CD14-positive monocyte (primary cell): ENCODE measurements around the gene KPNA3. TPM values are rescaled to one million over a fixed set of nuclear protein-coding genes. Genes with fewer than 3 reads are reported as not detected.

Experiments
- DNase-seq, 3 donors: peaks; one replicate each; pipeline ENCODE4 v3.0.0-alpha.2; 2011 to 2022
- H2AFZ ChIP-seq: 2 replicates; pipeline ENCODE4 v1.6.0; 2012; ENCODE audit warnings: mild to moderate bottlenecking, low read depth, low read length, inconsistent platforms; ENCODE audit not compliant: insufficient read depth, poor library complexity, severe bottlenecking
- H3K27ac ChIP-seq, 2 donors: 1 replicate in 1 of 2; 2 replicates in 1 of 2; pipeline ENCODE4 v1.5.1; 2012 to 2013; ENCODE audit warnings: low read length in 2 of 2, control low read depth in 1 of 2, inconsistent platforms in 1 of 2, low read depth in 1 of 2, mild to moderate bottlenecking in 1 of 2
- H3K27me3 ChIP-seq, 2 donors: one replicate each; pipeline versions ENCODE4 v1.6.0 to v1.6.1; 2011 to 2013; ENCODE audit warnings: low read length in 2 of 2; ENCODE audit not compliant: control insufficient read depth in 2 of 2, insufficient read depth in 2 of 2
- H3K36me3 ChIP-seq, 2 donors: replicated peaks in 1 of 2; 1 replicate in 1 of 2; 2 replicates in 1 of 2; pipeline versions ENCODE4 v1.5.1 to v1.6.1; 2012 to 2013; ENCODE audit warnings: low read length in 2 of 2, control low read depth in 1 of 2, inconsistent platforms in 1 of 2, mild to moderate bottlenecking in 1 of 2; ENCODE audit not compliant: insufficient read depth in 2 of 2, control insufficient read depth in 1 of 2
- H3K4me1 ChIP-seq, 2 donors: 1 replicate in 1 of 2; 2 replicates in 1 of 2; pipeline versions ENCODE4 v1.5.1 to v1.6.1; 2012 to 2013; ENCODE audit warnings: low read length in 2 of 2, control low read depth in 1 of 2, inconsistent platforms in 1 of 2, mild to moderate bottlenecking in 1 of 2, moderate library complexity in 1 of 2; ENCODE audit not compliant: insufficient read depth in 2 of 2, control insufficient read depth in 1 of 2
- H3K4me2 ChIP-seq: replicated peaks from 2 replicates; pipeline ENCODE3; 2012; ENCODE audit warnings: low read length, moderate library complexity, mild to moderate bottlenecking; ENCODE audit not compliant: poor library complexity, severe bottlenecking; ENCODE audit errors: extremely low read depth
- H3K4me3 ChIP-seq, 3 experiments: fragments of 200-600 bp in 1 of 3; sonication (generic) in 1 of 3; replicated peaks in 1 of 3; 1 replicate in 2 of 3; 2 replicates in 1 of 3; pipeline ENCODE4 v1.5.1; 2011 to 2013; ENCODE audit warnings: low read length in 3 of 3, mild to moderate bottlenecking in 3 of 3, control low read depth in 2 of 3, low read depth in 2 of 3, inconsistent platforms in 1 of 3, moderate library complexity in 1 of 3
- H3K79me2 ChIP-seq: 2 replicates; pipeline ENCODE4 v1.6.0; 2012; ENCODE audit warnings: mild to moderate bottlenecking, control low read depth, inconsistent platforms, low read length, moderate library complexity; ENCODE audit not compliant: insufficient read depth
- H3K9ac ChIP-seq: 2 replicates; pipeline ENCODE4 v1.6.0; 2017; ENCODE audit warnings: low read length, mild to moderate bottlenecking; ENCODE audit not compliant: insufficient read depth, poor library complexity, severe bottlenecking
- H3K9me3 ChIP-seq, 2 donors: replicated peaks in 1 of 2; 1 replicate in 1 of 2; 2 replicates in 1 of 2; pipeline versions ENCODE4 v1.5.1 to v1.6.1; 2012 to 2013; ENCODE audit warnings: low read length in 2 of 2, control low read depth in 1 of 2; ENCODE audit not compliant: control insufficient read depth in 1 of 2, insufficient read depth in 1 of 2
- H4K20me1 ChIP-seq: 2 replicates; pipeline ENCODE4 v1.6.0; 2012; ENCODE audit warnings: mild to moderate bottlenecking, low read length, control low read depth, moderate library complexity; ENCODE audit not compliant: insufficient read depth
- H3K27ac Mint-ChIP-seq, 7 donors: one replicate each; pipeline ENCODE4 v1.8.0; 2020; ENCODE audit warnings: mild to moderate bottlenecking in 7 of 7, mixed read lengths in 7 of 7, moderate library complexity in 6 of 7, inconsistent platforms in 2 of 7
- H3K27me3 Mint-ChIP-seq, 3 donors: one replicate each; pipeline ENCODE4 v1.8.0; 2021 to 2022; ENCODE audit warnings: low read depth in 3 of 3, mild to moderate bottlenecking in 3 of 3, mixed read lengths in 3 of 3, moderate library complexity in 3 of 3, inconsistent platforms in 1 of 3
- H3K36me3 Mint-ChIP-seq, 2 donors: one replicate each; pipeline ENCODE4 v1.8.0; 2020; ENCODE audit warnings: mixed read lengths in 2 of 2, inconsistent platforms in 1 of 2, mild to moderate bottlenecking in 1 of 2
- H3K4me1 Mint-ChIP-seq: one replicate; pipeline ENCODE4 v1.8.0; 2020; ENCODE audit warnings: mild to moderate bottlenecking, mixed read lengths
- H3K4me3 Mint-ChIP-seq, 2 donors: one replicate each; pipeline ENCODE4 v1.8.0; 2020; ENCODE audit warnings: mild to moderate bottlenecking in 2 of 2, mixed read lengths in 2 of 2, moderate library complexity in 1 of 2
- H3K9me3 Mint-ChIP-seq, 7 donors: one replicate each; pipeline ENCODE4 v1.8.0; 2020 to 2022; ENCODE audit warnings: mixed read lengths in 7 of 7, mild to moderate bottlenecking in 6 of 7, moderate library complexity in 6 of 7, inconsistent platforms in 2 of 7
- WGBS: methylation state at CpG from one replicate; pipeline ENCODE4 v1.1.5; 2013; ENCODE audit warnings: missing lambda C conversion rate; ENCODE audit not compliant: insufficient coverage; 5-methylcytosine and 5-hydroxymethylcytosine counted together
- intact Hi-C, 2 donors: fragments of 100-400 bp; cut with micrococcal nuclease; formaldehyde crosslinking; loops; one replicate each; pipeline versions ENCODE4 v1.15.0 to v1.15.1; 2023
- polyA plus RNA-seq, 3 donors: library from polyadenylated mRNA; depleted of rRNA in 1 of 3; unstranded in 2 of 3; stranded (reverse) in 1 of 3; fragments of 300-500 nt in 2 of 3; fragments of >200 nt in 1 of 3; fragmentation: Illumina TruSeq in 2 of 3; gene quantifications; 1 replicate in 2 of 3; 2 replicates in 1 of 3; pipeline ENCODE4 v1.2.3, GENCODE V29; 2012 to 2021
- TF ChIP-seq, protein P1 (sequence below): fragments of 200-600 bp; IDR thresholded peaks from one replicate; pipeline ENCODE4 v1.8.0; 2022; ENCODE audit warnings: antibody characterized with exemption, mild to moderate bottlenecking

The KPNA3 gene
- polyA plus RNA-seq, 3 donors: 11.5 to 15.3 (median 12.8) TPM

DNA sequence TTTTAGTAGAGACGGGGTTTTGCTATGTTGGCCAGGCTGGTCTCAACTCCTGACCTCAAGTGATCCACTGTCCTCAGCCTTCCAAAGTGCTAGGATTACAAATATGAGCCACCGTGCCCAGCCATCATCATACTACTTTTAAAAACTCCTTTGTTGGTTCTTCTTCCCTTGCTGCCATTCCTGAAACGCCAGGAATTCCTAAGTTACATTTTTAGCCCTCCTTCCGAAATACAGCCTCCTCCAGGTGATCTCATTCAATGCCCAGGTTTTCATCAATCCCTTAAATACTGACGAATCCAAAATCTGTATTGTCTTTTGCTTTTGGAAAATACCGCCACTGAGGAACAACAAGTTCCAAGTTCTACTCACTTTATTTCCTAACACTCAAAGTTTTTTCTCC lies 75.9 kb downstream of the KPNA3 start:
- no peaks in the 10 kb centered on the region for H3K27me3 ChIP-seq
- H3K4me2 ChIP-seq: no peak overlapping the region
- no peak for DNase-seq
- no peak overlapping the region for H2AFZ ChIP-seq
- no peaks in the 10 kb centered on the region for H3K79me2 ChIP-seq
- Mint-ChIP-seq H3K4me3 (no peak overlapping the region), H3K9me3 (peaks cover 11 to 24% (median 15%) of the 10 kb centered on the region in 7 donors), H3K27ac (no peak overlapping the region), H3K4me1 (no peaks in the 10 kb centered on the region), H3K36me3 (peaks cover 67 to 81% of the 10 kb centered on the region in 2 donors), H3K27me3 (no peaks in the 10 kb centered on the region)
- 100% methylated on average over 3 of the region's 6 CpGs for WGBS
- no peaks in the 10 kb centered on the region for H4K20me1 ChIP-seq
- H3K36me3 ChIP-seq: peaks cover 58 to 85% of the 10 kb centered on the region in 2 donors
- no peaks in the 10 kb centered on the region for H3K4me1 ChIP-seq
- intact Hi-C loops: no loop called here
- H3K4me3 ChIP-seq: no peak overlapping the region
- H3K9me3 ChIP-seq: peaks cover 8 to 12% of the 10 kb centered on the region in 2 donors
- H3K27ac ChIP-seq: no peak overlapping the region
- TF ChIP-seq, protein P1, sequence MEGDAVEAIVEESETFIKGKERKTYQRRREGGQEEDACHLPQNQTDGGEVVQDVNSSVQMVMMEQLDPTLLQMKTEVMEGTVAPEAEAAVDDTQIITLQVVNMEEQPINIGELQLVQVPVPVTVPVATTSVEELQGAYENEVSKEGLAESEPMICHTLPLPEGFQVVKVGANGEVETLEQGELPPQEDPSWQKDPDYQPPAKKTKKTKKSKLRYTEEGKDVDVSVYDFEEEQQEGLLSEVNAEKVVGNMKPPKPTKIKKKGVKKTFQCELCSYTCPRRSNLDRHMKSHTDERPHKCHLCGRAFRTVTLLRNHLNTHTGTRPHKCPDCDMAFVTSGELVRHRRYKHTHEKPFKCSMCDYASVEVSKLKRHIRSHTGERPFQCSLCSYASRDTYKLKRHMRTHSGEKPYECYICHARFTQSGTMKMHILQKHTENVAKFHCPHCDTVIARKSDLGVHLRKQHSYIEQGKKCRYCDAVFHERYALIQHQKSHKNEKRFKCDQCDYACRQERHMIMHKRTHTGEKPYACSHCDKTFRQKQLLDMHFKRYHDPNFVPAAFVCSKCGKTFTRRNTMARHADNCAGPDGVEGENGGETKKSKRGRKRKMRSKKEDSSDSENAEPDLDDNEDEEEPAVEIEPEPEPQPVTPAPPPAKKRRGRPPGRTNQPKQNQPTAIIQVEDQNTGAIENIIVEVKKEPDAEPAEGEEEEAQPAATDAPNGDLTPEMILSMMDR: no peak
- no peak overlapping the region for H3K9ac ChIP-seq

DNA sequence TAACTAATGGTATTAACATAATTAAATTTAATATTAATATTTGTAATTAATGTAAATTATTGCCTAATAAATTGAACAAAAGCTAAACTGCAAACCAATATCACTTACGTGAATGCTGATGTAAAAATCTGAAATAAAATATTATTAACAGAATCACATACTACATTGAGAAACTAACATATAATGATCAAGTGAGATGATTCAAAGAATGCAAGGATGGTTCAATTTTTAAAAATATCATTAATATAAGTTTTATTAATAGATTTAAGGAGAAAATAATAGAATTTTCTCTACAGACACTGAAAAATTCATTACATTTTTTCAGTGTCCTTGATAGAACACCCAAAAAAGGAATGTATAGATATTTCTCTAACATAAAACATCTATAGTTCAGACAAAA lies 77.7 kb downstream of the KPNA3 start:
- Histone ChIP-seq H3K4me1 (no peaks in the 10 kb centered on the region), H3K4me2 (no peak overlapping the region), H3K27me3 (no peaks in the 10 kb centered on the region), H3K79me2 (no peaks in the 10 kb centered on the region), H3K9me3 (peaks cover 8 to 12% of the 10 kb centered on the region in 2 donors), H2AFZ (no peak overlapping the region), H3K36me3 (peaks cover 49 to 85% of the 10 kb centered on the region in 2 donors), H3K27ac (no peak overlapping the region), H3K9ac (no peak overlapping the region), H3K4me3 (no peak overlapping the region), H4K20me1 (no peaks in the 10 kb centered on the region)
- H3K4me3 Mint-ChIP-seq: no peak overlapping the region
- H3K27ac Mint-ChIP-seq: no peak overlapping the region
- H3K4me1 Mint-ChIP-seq: no peaks in the 10 kb centered on the region
- TF ChIP-seq, protein P1: no peak
- WGBS: no CpG with 5 or more reads among the region's 1 CpG
- peaks cover 11 to 24% (median 15%) of the 10 kb centered on the region in 7 donors for H3K9me3 Mint-ChIP-seq
- peaks cover 69 to 82% of the 10 kb centered on the region in 2 donors for H3K36me3 Mint-ChIP-seq
- no peak for DNase-seq
- H3K27me3 Mint-ChIP-seq: no peaks in the 10 kb centered on the region
- intact Hi-C loops: no loop called here
